HG03565 (cell line): ENCODE results near the gene NLRP1.
"Not testable (repeated sequence)": the region's sequence is repeated elsewhere in the genome, so short reads cannot be mapped to it uniquely, and the experiment has no call there.

ENCODE experiments used
- ATAC-seq: cut with Tn5 transposase; IDR thresholded peaks from one replicate; pipeline ENCODE4 v1.9.1; 2021; ENCODE audit warnings: mild to moderate bottlenecking, moderate library complexity; ENCODE audit not compliant: unreplicated experiment

Gene NLRP1

DNA sequence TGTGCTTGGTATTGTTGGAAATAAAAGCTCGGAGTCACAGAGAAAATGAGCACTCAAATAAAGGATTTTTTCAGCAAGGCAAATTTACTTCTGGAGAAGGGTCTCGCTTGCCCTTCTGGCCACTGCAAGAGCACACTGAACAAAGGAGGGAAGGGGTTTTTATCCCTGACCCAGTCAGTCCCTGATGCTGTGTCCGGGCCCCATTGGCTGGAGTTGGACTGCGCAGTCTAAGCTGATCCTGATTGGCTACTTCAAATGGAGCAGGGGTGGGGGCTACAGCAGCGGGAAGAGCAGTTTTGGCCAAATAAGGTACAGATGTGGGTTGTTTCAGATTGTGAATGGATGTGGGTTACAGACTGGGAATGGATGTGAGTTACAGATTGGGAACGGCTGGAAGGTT is 4.3 kb upstream of the NLRP1 start:
- no peak for ATAC-seq

GRCh38 chr17:5587438-5588032 is 3.2 kb upstream of the NLRP1 start:
- no peak for ATAC-seq

GRCh38 chr17:5585836-5586521 is 1.7 kb upstream of the NLRP1 start:
- ATAC-seq, result no peak

- ATAC-seq, result no peak
These were observed 1.0 kb upstream of the NLRP1 start for GRCh38 chr17:5585287-5585794.

GRCh38 chr17:5583426-5584382 is 605 bp downstream of the NLRP1 start:
- no peak for ATAC-seq

- no peak for ATAC-seq
These were observed 1.8 kb downstream of the NLRP1 start for GRCh38 chr17:5582209-5583185.

- no peak for ATAC-seq
These were observed 2.7 kb downstream of the NLRP1 start for GRCh38 chr17:5581655-5582054.

GRCh38 chr17:5580969-5581368 is 3.3 kb downstream of the NLRP1 start:
- ATAC-seq, result no peak

DNA sequence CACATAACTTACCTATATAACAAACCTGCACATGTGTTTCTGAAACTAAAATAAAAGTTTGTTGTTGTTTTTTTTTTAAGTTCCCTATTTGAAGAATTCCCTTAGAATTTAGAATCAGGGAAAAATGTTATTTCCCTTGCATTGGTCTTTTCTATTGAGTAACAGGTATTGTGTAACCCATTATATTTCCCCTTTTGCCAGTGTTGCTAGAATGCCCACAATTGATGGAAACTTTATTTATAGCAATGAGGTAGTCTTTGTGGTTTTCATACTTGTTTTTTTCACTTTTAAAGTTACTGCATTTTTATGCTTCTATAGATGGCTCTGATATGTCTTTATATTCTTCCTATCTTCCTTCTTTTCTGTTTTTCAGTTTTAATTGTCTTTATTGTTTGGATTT is 3.9 kb downstream of the NLRP1 start:
- ATAC-seq, result no peak

GRCh38 chr17:5578768-5579167 is 5.5 kb downstream of the NLRP1 start:
- ATAC-seq, result not testable (repeated sequence)

- ATAC-seq, result not testable (repeated sequence)
These were observed 11.3 kb downstream of the NLRP1 start for GRCh38 chr17:5573017-5573416.

GRCh38 chr17:5571281-5571680 is 13.0 kb downstream of the NLRP1 start:
- no peak for ATAC-seq

GRCh38 chr17:5565808-5566207 is 18.5 kb downstream of the NLRP1 start:
- ATAC-seq, result no peak

DNA sequence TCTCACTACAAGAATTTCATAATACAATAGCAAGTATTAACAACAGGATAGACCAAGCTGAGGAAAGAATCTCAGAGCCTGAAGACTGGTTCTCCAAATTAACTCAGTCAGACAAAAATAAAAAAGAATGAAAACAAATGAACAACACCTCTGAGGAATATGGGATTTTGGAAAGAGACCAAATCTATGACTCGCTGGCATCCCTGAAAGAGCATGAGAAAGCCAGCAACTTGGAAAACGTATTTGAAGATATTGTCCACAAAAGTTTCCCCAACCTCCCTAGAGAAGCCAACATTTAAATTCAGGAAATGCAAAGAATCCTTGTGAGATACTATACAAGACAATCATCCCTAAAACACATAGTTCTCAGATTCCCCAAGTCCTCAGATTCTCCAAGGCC is 20.9 kb downstream of the NLRP1 start:
- no peak for ATAC-seq

- ATAC-seq, result no peak
These were observed 21.5 kb downstream of the NLRP1 start for GRCh38 chr17:5562661-5563360.

- ATAC-seq, result no peak
These were observed 22.4 kb downstream of the NLRP1 start for GRCh38 chr17:5561736-5562571.

DNA sequence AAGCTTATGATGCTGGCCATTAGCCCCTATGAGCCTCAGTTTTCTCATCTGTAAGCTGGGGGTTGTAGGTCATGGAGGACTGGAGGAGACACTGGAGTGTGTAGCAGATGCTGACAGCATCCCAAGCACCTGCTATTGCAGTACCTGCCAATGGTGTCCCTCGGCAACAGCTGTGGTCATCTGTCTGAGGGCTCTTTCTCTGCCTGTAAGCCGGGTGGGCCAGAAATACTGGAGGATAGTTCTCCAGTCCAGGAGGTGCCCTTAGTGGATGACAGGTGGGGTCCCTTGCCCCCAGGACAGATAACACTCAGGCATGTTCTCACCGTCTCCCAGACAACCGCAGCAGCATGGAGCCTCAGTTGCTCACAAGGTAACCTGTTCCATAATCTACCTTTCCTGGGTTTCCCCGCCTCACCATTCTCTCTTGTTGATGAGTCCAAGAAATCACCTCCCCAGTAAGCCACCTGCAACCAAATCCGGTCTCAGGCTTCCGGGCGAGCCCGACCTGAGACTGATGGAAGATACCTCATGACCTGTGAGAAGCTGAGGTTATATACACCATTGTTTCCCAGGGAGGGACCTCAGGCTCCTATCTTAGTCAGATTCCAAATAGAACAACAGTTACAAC is 23.8 kb downstream of the NLRP1 start:
- no peak for ATAC-seq
